ENCODE data around the gene SGTA.

DNA sequence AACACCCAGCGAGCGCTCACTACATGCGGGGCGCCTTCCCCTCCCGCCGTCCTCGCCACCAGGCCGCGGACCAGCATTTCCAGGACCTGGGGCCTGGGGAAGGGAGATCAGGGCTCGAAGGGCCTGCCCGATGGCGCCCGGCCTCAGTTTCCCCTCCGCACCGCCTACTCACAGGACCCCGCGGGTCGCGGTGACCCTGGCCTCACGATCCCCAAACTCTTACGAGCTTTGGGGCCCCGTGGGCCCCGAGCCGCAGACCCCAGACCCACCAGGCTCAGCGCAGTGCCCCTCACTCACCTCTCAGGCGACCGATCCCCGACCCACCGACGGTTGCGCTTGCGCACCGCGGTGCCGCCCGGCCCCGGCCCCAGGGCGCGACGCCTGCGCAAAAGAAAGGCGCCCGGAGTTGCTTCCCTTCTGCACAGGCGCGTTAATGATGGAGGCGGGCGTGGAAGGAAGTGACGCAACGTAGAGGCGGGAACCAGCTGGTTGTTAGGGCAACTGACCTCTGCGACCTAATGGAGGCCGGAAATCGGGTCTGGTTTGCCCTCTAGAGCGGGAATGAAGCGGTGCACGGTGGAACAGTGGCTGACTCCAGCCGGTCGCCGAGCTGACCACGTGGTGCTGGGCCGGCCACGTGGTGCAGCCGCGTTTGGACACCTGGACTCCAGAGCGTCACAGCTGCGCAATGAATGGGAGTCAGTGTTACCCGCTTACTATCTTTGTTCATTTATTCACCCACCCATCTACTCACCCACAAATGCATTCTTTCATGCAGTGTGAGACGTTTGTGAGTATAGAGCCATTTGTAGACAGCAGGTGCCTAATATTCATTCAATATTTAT is at the start of gene SGTA:
- peak; percentile 59 for TF ChIP-seq REST (IDR thresholded peaks at IDR 0.05)
- no peak for TF ChIP-seq FOXA1 (IDR thresholded peaks at IDR 0.05)
- TF ChIP-seq CTCF (IDR thresholded peaks at IDR 0.05; ENCODE audit: low read depth, low read length, missing input control), result peak; percentile 64
- TF ChIP-seq NR2F2 (IDR thresholded peaks at IDR 0.05), result peak; percentile 97
- no peak for TF ChIP-seq TAF1 (conservative IDR thresholded peaks at IDR 0.05)
- TF ChIP-seq YY1 (IDR thresholded peaks at IDR 0.05), result peak; percentile 97
- peak in 1 of 2 donors; percentile 29 for TF ChIP-seq RAD21 (IDR thresholded peaks at IDR 0.05)
- TF ChIP-seq, protein P1, sequence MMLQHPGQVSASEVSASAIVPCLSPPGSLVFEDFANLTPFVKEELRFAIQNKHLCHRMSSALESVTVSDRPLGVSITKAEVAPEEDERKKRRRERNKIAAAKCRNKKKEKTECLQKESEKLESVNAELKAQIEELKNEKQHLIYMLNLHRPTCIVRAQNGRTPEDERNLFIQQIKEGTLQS (IDR thresholded peaks at IDR 0.05), result peak; percentile 68
- TF ChIP-seq ZBTB33 (IDR thresholded peaks at IDR 0.05), result peak; percentile 53
- peak; percentile 80 for TF ChIP-seq SP1 (IDR thresholded peaks at IDR 0.05)
- peak in 1 of 2 donors; percentile 45 for TF ChIP-seq EGR1 (IDR thresholded peaks at IDR 0.05; ENCODE audit: low read depth in 2 of 2)
- TF ChIP-seq JUND (IDR thresholded peaks at IDR 0.05), result no peak
- peak; percentile 87 to 97 for TF ChIP-seq GABPA (IDR thresholded peaks at IDR 0.05 in 1 of 2, conservative IDR thresholded peaks at IDR 0.05 in 1 of 2)
- TF ChIP-seq MAX (IDR thresholded peaks at IDR 0.05), result peak; percentile 94
